Left lung (tissue), 10 donors: ENCODE measurements around the gene MAPT. TPM values are rescaled to one million over a fixed set of nuclear protein-coding genes. Genes with fewer than 3 reads are reported as not detected.

Source experiments
- ATAC-seq: fragments of 200-7000 bp; cut with Tn5 transposase; one replicate; pipeline ENCODE4 v1.9.1; 2020; ENCODE audit warnings: moderate library complexity
- DNase-seq, 4 donors: peaks; one replicate each; pipeline ENCODE4 v3.0.0-alpha.2; 2013 to 2020
- H3K27ac ChIP-seq, 2 donors: fragments of 200-600 bp; sonication (generic) in 1 of 2; one replicate each; pipeline versions ENCODE4 v1.5.0 to v1.8.0; 2020 to 2021
- H3K27me3 ChIP-seq, 2 donors: fragments of 200-600 bp; sonication (generic) in 1 of 2; one replicate each; pipeline versions ENCODE4 v1.5.0 to v1.8.0; 2020 to 2021
- H3K36me3 ChIP-seq, 2 donors: fragments of 200-600 bp; sonication (generic) in 1 of 2; one replicate each; pipeline versions ENCODE4 v1.5.0 to v1.8.0; 2020 to 2021
- H3K4me1 ChIP-seq, 2 donors: fragments of 200-600 bp; one replicate each; pipeline ENCODE4 v1.8.0; 2021
- H3K4me3 ChIP-seq, 2 donors: fragments of 200-600 bp; sonication (generic) in 1 of 2; one replicate each; pipeline versions ENCODE4 v1.5.0 to v1.8.0; 2020 to 2021; ENCODE audit warnings: mild to moderate bottlenecking in 1 of 2
- H3K9me3 ChIP-seq, 2 donors: fragments of 200-600 bp; sonication (generic) in 1 of 2; one replicate each; pipeline versions ENCODE4 v1.5.0 to v1.8.0; 2020 to 2021
- intact Hi-C, 2 donors: fragments of 100-400 bp; cut with DNase I; formaldehyde crosslinking; loops; one replicate each; pipeline versions ENCODE4 v1.11.2 to v1.14.2; 2022
- polyA plus RNA-seq, 6 donors: library from polyadenylated mRNA; unstranded; fragments of 120-200 nt; gene quantifications; one replicate each; pipeline ENCODE4 v1.2.1, GENCODE V29; 2013; ENCODE audit not compliant: insufficient read length in 6 of 6
- total RNA-seq, 2 donors: library from RNA; stranded (reverse); fragmentation: NEBNext Ultra II Directional; extraction: Animal tissue kit (Norgen Biotek cat#: 25700); gene quantifications; one replicate each; pipeline ENCODE4 v1.2.1, GENCODE V29; 2021
- TF ChIP-seq, protein P1 (sequence below), 2 donors: fragments of 200-600 bp; sonication (generic) in 1 of 2; IDR thresholded peaks; one replicate each; pipeline versions ENCODE4 v1.5.0 to v1.8.0; 2021; ENCODE audit warnings: antibody characterized with exemption in 2 of 2
- donor health status: DM: no; HTN: yes; CAD: no.
- donor health status: DM: no; HTN: no; CAD: no.

Gene MAPT
- total and polyA plus RNA-seq, 8 donors: 0.99 to 7.7 (median 5.5) TPM

DNA sequence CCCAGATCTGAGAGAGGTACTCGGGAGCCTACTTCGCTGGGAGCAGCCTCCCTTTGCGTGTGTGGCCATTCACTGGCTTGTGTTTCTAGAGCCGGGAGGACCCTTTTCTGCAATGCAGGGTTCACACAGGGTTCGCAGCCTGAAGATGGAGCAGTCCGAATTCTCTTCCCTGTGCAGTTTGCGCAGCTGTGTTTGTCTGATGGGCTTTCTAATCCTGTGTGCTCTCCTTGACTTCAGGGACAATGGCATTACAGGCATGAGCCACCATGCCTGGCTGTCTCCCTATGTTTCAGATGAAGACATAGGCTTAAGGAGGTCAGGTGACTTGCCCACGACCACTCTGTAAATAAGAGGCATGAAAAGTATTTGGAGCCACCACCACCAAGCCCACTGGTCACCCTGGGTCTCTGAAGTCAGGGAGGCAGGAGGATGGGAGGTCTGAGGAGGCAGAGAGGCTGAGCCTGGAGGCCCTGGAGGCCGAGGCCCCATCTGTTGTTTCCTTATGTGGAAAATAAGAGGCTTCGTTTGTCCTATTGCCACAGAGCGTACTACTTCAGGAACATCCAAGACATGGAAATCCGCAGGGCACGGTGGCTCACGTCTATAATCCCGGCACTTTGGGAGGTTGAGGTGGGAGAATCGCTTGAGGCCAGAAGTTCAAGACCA, 99.7 kb downstream of the MAPT start:
- no peak overlapping the region for H3K27ac ChIP-seq
- H3K4me1 ChIP-seq: no peaks in the 10 kb centered on the region
- ATAC-seq (no peak), DNase-seq (no peak)
- intact Hi-C loops: no loop called here
- H3K36me3 ChIP-seq: no peaks in the 10 kb centered on the region
- no peaks in the 10 kb centered on the region for H3K9me3 ChIP-seq
- H3K4me3 ChIP-seq: no peak overlapping the region
- no peaks in the 10 kb centered on the region for H3K27me3 ChIP-seq
- TF ChIP-seq, protein P1, sequence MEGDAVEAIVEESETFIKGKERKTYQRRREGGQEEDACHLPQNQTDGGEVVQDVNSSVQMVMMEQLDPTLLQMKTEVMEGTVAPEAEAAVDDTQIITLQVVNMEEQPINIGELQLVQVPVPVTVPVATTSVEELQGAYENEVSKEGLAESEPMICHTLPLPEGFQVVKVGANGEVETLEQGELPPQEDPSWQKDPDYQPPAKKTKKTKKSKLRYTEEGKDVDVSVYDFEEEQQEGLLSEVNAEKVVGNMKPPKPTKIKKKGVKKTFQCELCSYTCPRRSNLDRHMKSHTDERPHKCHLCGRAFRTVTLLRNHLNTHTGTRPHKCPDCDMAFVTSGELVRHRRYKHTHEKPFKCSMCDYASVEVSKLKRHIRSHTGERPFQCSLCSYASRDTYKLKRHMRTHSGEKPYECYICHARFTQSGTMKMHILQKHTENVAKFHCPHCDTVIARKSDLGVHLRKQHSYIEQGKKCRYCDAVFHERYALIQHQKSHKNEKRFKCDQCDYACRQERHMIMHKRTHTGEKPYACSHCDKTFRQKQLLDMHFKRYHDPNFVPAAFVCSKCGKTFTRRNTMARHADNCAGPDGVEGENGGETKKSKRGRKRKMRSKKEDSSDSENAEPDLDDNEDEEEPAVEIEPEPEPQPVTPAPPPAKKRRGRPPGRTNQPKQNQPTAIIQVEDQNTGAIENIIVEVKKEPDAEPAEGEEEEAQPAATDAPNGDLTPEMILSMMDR (IDR thresholded peaks at IDR 0.05): no peak

DNA sequence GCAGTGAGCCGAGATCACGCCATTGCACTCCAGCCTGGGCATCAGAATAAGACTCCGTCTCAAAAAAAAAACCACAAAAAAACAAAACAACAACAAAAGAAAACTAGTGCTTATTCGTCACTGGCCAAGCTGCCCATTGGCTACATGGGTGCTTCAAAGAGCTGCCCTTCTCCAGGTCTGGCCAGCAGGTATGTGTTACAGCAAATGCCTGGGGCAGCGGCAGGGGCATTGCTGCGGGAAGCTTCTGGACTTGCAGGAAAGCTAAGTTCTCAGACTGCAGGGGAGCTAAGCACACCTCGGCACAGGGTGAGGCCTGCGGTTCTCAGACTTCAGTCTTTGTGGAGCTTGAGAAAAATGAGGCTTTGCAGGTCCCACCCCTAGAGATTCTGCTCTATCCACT, 100.6 kb downstream of the MAPT start:
- intact Hi-C loops: no loop called here
- Histone ChIP-seq H3K4me3 (no peak overlapping the region), H3K27me3 (no peaks in the 10 kb centered on the region), H3K4me1 (no peaks in the 10 kb centered on the region), H3K36me3 (no peaks in the 10 kb centered on the region), H3K9me3 (no peaks in the 10 kb centered on the region), H3K27ac (no peak overlapping the region)
- TF ChIP-seq, protein P1 (IDR thresholded peaks at IDR 0.05): no peak
- DNase-seq: no peak
- ATAC-seq: no peak

GRCh38 chr17:45995627-45996270, 101.4 kb downstream of the MAPT start:
- Histone ChIP-seq H3K4me3 (no peak overlapping the region), H3K36me3 (no peaks in the 10 kb centered on the region), H3K27me3 (no peaks in the 10 kb centered on the region), H3K4me1 (no peaks in the 10 kb centered on the region), H3K9me3 (no peaks in the 10 kb centered on the region), H3K27ac (no peak overlapping the region)
- TF ChIP-seq, protein P1 (IDR thresholded peaks at IDR 0.05): no peak
- intact Hi-C loops: no loop called here
- DNase-seq (peak in 2 of 4 donors; percentile 22 to 55), ATAC-seq (no peak)

DNA sequence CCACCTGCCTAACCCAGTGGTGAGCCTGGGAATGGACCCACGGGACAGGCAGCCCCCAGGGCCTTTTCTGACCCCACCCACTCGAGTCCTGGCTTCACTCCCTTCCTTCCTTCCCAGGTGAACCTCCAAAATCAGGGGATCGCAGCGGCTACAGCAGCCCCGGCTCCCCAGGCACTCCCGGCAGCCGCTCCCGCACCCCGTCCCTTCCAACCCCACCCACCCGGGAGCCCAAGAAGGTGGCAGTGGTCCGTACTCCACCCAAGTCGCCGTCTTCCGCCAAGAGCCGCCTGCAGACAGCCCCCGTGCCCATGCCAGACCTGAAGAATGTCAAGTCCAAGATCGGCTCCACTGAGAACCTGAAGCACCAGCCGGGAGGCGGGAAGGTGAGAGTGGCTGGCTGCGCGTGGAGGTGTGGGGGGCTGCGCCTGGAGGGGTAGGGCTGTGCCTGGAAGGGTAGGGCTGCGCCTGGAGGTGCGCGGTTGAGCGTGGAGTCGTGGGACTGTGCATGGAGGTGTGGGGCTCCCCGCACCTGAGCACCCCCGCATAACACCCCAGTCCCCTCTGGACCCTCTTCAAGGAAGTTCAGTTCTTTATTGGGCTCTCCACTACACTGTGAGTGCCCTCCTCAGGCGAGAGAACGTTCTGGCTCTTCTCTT, 102.1 kb downstream of the MAPT start:
- Histone ChIP-seq H3K4me1 (no peaks in the 10 kb centered on the region), H3K4me3 (no peak overlapping the region), H3K9me3 (no peaks in the 10 kb centered on the region), H3K27me3 (no peaks in the 10 kb centered on the region), H3K36me3 (no peaks in the 10 kb centered on the region), H3K27ac (no peak overlapping the region)
- DNase-seq (no peak), ATAC-seq (no peak)
- TF ChIP-seq, protein P1 (IDR thresholded peaks at IDR 0.05): no peak
- intact Hi-C loops: no loop called here

- intact Hi-C loops: no loop called here
- TF ChIP-seq, protein P1 (IDR thresholded peaks at IDR 0.05): no peak
- ATAC-seq: no peak
- H3K36me3 ChIP-seq: no peaks in the 10 kb centered on the region
- H3K4me1 ChIP-seq: no peaks in the 10 kb centered on the region
- no peak overlapping the region for H3K4me3 ChIP-seq
- H3K27ac ChIP-seq: no peak overlapping the region
- DNase-seq: no peak
- H3K27me3 ChIP-seq: no peaks in the 10 kb centered on the region
- no peaks in the 10 kb centered on the region for H3K9me3 ChIP-seq
Measured at GRCh38 chr17:45997166-45997565, 102.8 kb downstream of the MAPT start.
